A549 (cell line): Measurements from ENCODE around the gene GRM7.

Experiments
- HOXA7 ChIP-seq: fragments of 250-450 bp; sonication (Bioruptor Pico); IDR thresholded peaks from 2 replicates; pipeline ENCODE4 v1.5.0; 2020; ENCODE audit warnings: mild to moderate bottlenecking, moderate library complexity
- MYC ChIP-seq: IDR thresholded peaks from 2 replicates; pipeline ENCODE4 v1.6.1; 2012; ENCODE audit warnings: mild to moderate bottlenecking, inconsistent platforms, low read length, improper control_type of control experiment, borderline replicate concordance
- PHF8 ChIP-seq: fragments of 200-600 bp; sonication (generic); IDR thresholded peaks from 2 replicates; pipeline ENCODE4 v1.6.1; 2016; ENCODE audit warnings: low read depth, mild to moderate bottlenecking, antibody characterized with exemption, moderate library complexity, borderline replicate concordance
- POLR2A ChIP-seq: IDR thresholded peaks from 2 replicates; pipeline ENCODE4 v1.6.1; 2012; ENCODE audit warnings: mild to moderate bottlenecking, low read length
- POLR2AphosphoS2 ChIP-seq: conservative IDR thresholded peaks from 2 replicates; pipeline ENCODE4 v1.6.1; 2012; ENCODE audit warnings: low read length, improper control_type of control experiment, inconsistent platforms
- RARB ChIP-seq: fragments of 250-450 bp; sonication (Bioruptor Pico); IDR thresholded peaks from 2 replicates; pipeline ENCODE4 v1.8.0; 2021; ENCODE audit warnings: mild to moderate bottlenecking, moderate library complexity
- RCOR1 ChIP-seq: fragments of 150-350 bp; IDR thresholded peaks from 2 replicates; pipeline ENCODE4 v1.6.1; 2014; ENCODE audit warnings: antibody characterized with exemption, low read length, low read depth
- SREBF2 ChIP-seq: fragments of 450-650 bp; IDR thresholded peaks from 2 replicates; pipeline ENCODE4 v1.6.1; 2014; ENCODE audit warnings: mild to moderate bottlenecking, moderate library complexity
- TF ChIP-seq, protein P1 (sequence below): fragments of >200 bp; sonication (Bioruptor Twin); formaldehyde crosslinking; IDR thresholded peaks from 3 replicates; pipeline ENCODE4 v1.5.1; 2016
- TF ChIP-seq, protein P2 (sequence below): IDR thresholded peaks from 2 replicates; pipeline ENCODE4 v1.6.1; 2012; ENCODE audit warnings: low read depth, borderline replicate concordance
- TF ChIP-seq, protein P3 (sequence below): IDR thresholded peaks from 2 replicates; pipeline ENCODE4 v1.6.1; 2012

DNA sequence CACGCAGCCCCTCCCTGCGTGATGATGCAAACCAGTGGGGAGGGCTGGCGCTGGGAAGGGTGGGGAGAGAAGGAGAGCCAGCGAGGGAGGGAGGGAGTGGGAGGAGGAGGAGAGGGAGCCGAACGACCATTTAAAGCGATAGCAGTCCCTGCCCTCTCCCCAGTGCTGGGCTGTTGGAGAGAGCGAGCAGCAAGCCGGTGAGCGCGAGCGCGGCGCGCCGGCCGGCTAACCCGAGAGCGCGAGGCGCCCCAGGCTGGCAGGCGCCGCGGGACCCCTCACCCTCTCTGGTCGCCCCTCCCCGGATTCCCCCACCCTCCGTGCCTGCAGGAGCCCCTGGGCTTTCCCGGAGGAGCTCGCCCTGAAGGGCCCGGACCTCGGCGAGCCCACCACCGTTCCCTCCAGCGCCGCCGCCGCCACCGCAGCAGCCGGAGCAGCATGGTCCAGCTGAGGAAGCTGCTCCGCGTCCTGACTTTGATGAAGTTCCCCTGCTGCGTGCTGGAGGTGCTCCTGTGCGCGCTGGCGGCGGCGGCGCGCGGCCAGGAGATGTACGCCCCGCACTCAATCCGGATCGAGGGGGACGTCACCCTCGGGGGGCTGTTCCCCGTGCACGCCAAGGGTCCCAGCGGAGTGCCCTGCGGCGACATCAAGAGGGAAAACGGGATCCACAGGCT, at the start of gene GRM7:
- no peak for TF ChIP-seq SREBF2
- TF ChIP-seq, protein P1, sequence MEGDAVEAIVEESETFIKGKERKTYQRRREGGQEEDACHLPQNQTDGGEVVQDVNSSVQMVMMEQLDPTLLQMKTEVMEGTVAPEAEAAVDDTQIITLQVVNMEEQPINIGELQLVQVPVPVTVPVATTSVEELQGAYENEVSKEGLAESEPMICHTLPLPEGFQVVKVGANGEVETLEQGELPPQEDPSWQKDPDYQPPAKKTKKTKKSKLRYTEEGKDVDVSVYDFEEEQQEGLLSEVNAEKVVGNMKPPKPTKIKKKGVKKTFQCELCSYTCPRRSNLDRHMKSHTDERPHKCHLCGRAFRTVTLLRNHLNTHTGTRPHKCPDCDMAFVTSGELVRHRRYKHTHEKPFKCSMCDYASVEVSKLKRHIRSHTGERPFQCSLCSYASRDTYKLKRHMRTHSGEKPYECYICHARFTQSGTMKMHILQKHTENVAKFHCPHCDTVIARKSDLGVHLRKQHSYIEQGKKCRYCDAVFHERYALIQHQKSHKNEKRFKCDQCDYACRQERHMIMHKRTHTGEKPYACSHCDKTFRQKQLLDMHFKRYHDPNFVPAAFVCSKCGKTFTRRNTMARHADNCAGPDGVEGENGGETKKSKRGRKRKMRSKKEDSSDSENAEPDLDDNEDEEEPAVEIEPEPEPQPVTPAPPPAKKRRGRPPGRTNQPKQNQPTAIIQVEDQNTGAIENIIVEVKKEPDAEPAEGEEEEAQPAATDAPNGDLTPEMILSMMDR = no peak
- TF ChIP-seq, protein P2, sequence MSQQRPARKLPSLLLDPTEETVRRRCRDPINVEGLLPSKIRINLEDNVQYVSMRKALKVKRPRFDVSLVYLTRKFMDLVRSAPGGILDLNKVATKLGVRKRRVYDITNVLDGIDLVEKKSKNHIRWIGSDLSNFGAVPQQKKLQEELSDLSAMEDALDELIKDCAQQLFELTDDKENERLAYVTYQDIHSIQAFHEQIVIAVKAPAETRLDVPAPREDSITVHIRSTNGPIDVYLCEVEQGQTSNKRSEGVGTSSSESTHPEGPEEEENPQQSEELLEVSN = no peak
- no peak for TF ChIP-seq POLR2A
- TF ChIP-seq MYC = no peak
- no peak for TF ChIP-seq POLR2AphosphoS2
- TF ChIP-seq RARB (CRISPR knock-in tag) = no peak
- TF ChIP-seq, protein P3, sequence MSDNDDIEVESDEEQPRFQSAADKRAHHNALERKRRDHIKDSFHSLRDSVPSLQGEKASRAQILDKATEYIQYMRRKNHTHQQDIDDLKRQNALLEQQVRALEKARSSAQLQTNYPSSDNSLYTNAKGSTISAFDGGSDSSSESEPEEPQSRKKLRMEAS = no peak
- no peak for TF ChIP-seq RCOR1
- TF ChIP-seq HOXA7 (CRISPR knock-in tag) = no peak
- TF ChIP-seq PHF8 = no peak
